SK-N-DZ (cell line): ENCODE measurements around the gene ADAM12. TPM values are rescaled to one million over a fixed set of nuclear protein-coding genes. Genes with fewer than 3 reads are reported as not detected.

Experiments used
- DNase-seq: peaks from one replicate; pipeline ENCODE4 v3.0.0-alpha.2; 2015; ENCODE audit warnings: low spot score
- polyA plus RNA-seq, 2 experiments: library from polyadenylated mRNA; depleted of rRNA; stranded (reverse); fragments of >200 nt; gene quantifications; 2 replicates each; pipeline ENCODE4 v1.2.3, GENCODE V29; 2014

The ADAM12 gene
- polyA plus RNA-seq (2014; cell fraction: cytosol; rRNA removed), result not detected in 2 replicates
- polyA plus RNA-seq (2014; cell fraction: nucleus; rRNA removed), result not detected in 2 replicates

GRCh38 chr10:126387931-126388911, at the start of gene ADAM12:
TSS of gene ADAM12 (minus strand) at chr10:126388477. CDS start at chr10:126388145, 332 bp downstream.
- DNase-seq, result no peak

GRCh38 chr10:126437635-126438406, 49.5 kb upstream of the ADAM12 start:
- DNase-seq, result no peak

- no peak for DNase-seq
Observed at GRCh38 chr10:126434235-126434634, 46.0 kb upstream of the ADAM12 start.

GRCh38 chr10:126433351-126433750, 45.1 kb upstream of the ADAM12 start:
- no peak for DNase-seq

- no peak for DNase-seq
Observed at GRCh38 chr10:126432507-126432906, 44.2 kb upstream of the ADAM12 start.

- DNase-seq, result no peak
Observed at GRCh38 chr10:126431816-126432215, 43.5 kb upstream of the ADAM12 start.

GRCh38 chr10:126430512-126430911, 42.2 kb upstream of the ADAM12 start:
- no peak for DNase-seq

- no peak for DNase-seq
Observed at GRCh38 chr10:126429275-126429674, 41.0 kb upstream of the ADAM12 start.

- DNase-seq, result no peak
Observed at GRCh38 chr10:126425489-126426065, 37.3 kb upstream of the ADAM12 start.

- DNase-seq, result no peak
Observed at GRCh38 chr10:126425032-126425431, 36.8 kb upstream of the ADAM12 start.

- DNase-seq, result no peak
Observed at GRCh38 chr10:126423732-126424491, 35.6 kb upstream of the ADAM12 start.

GRCh38 chr10:126422567-126422966, 34.3 kb upstream of the ADAM12 start:
- no peak for DNase-seq

GRCh38 chr10:126421756-126422256, 33.5 kb upstream of the ADAM12 start:
- no peak for DNase-seq

GRCh38 chr10:126420567-126421300, 32.5 kb upstream of the ADAM12 start:
- DNase-seq, result no peak

- no peak for DNase-seq
Observed at GRCh38 chr10:126417220-126417825, 29.0 kb upstream of the ADAM12 start.

- DNase-seq, result no peak
Observed at GRCh38 chr10:126409821-126410220, 21.5 kb upstream of the ADAM12 start.

GRCh38 chr10:126408953-126409641, 20.8 kb upstream of the ADAM12 start:
- no peak for DNase-seq

- no peak for DNase-seq
Observed at GRCh38 chr10:126407831-126408230, 19.6 kb upstream of the ADAM12 start.

GRCh38 chr10:126405239-126405775, 17.0 kb upstream of the ADAM12 start:
- DNase-seq, result no peak
